ENCODE results near the gene MED13L. TPM values are rescaled to one million over a fixed set of nuclear protein-coding genes. Genes with fewer than 3 reads are reported as not detected.

The MED13L gene
- total RNA-seq, 1 donor: 180 TPM

DNA sequence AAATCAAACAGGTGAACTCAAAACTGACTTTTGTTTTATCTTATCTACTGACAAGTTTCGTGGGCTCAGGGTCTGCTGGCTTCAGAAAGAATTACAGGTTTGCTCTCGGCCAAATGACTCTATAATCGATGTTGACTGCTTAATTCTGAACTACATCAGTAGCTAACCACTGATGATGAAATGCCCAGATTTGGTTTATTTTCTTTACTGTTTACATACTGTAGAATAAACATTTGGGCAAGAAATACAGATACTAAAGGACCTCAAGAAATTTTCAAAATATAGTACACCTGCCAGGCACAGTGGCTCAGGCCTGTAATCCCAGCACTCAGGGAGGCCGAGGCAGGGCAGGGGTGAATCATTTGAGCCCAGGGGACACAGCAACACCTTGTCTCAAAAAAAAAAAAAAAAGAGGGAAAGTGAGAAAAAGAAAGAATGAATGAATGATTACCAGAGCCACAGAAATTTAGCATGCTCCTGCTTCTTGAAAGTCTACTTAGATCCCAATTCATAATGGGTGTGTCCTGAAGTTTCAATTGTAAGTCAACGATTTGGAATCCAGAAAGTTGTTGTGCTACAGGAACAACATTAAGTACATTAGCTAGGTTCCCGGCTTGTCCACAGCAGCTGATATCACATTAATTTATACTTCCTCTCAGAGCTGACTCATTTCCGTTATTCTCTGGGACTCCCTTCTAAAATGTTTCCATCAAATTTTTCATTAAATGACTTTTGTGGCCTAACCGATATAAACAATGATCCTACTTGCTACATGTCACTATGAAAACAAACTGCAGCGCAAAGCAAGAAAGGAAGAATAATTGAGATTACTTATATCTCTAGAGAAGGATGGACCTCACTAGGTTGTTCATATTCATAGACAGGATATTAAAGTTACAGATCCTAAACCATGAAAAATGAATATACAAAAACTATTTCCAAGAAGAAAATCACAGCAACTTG, 134.3 kb downstream of the MED13L start:
- TF ChIP-seq, protein P1, sequence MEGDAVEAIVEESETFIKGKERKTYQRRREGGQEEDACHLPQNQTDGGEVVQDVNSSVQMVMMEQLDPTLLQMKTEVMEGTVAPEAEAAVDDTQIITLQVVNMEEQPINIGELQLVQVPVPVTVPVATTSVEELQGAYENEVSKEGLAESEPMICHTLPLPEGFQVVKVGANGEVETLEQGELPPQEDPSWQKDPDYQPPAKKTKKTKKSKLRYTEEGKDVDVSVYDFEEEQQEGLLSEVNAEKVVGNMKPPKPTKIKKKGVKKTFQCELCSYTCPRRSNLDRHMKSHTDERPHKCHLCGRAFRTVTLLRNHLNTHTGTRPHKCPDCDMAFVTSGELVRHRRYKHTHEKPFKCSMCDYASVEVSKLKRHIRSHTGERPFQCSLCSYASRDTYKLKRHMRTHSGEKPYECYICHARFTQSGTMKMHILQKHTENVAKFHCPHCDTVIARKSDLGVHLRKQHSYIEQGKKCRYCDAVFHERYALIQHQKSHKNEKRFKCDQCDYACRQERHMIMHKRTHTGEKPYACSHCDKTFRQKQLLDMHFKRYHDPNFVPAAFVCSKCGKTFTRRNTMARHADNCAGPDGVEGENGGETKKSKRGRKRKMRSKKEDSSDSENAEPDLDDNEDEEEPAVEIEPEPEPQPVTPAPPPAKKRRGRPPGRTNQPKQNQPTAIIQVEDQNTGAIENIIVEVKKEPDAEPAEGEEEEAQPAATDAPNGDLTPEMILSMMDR (IDR thresholded peaks at IDR 0.05; ENCODE audit: insufficient read depth, low read length): no peak
- peak; percentile 81 for DNase-seq (ENCODE audit: low read depth)
- H3K4me3 ChIP-seq (ENCODE audit: low read depth, low read length): peak overlapping the region; percentile 11

GRCh38 chr12:116141833-116142162, 135.7 kb downstream of the MED13L start:
- DNase-seq (ENCODE audit: low read depth): no peak
- TF ChIP-seq, protein P1 (IDR thresholded peaks at IDR 0.05; ENCODE audit: insufficient read depth, low read length): no peak
- no peak overlapping the region for H3K4me3 ChIP-seq (ENCODE audit: low read depth, low read length)

DNA sequence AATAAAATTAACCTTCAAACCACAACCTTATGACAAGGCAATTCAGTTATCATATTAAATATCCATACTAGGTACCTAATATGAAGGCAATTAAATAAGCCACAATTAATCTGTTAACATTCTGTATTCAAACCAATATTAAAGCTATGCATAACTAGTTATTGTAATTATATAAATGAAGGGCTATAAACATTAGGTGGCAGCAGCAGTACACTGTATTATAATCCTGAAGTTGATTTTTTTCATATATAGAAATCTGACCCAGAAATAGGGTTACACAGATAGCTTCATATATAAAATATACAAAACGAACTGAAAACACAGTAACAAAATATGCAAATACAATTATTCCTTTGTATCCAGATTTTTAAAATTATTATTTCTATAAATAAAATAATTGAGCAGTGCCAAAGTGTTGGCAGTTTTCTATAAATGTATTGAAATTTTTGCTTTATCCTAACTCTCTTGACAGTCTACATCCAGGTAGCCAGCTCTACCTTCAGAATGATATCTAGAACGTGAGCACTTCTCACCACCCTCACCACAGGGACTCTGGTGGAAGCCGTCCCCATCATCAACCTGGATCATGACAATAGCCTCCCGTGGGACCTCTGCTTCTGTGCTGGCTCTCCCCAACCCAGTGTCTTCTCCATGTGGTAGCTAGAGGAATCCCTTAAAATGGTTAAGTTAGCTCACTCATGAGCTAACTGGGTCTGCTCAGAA, 136.2 kb downstream of the MED13L start:
- TF ChIP-seq, protein P1 (IDR thresholded peaks at IDR 0.05; ENCODE audit: insufficient read depth, low read length): no peak
- no peak for DNase-seq (ENCODE audit: low read depth)
- no peak overlapping the region for H3K4me3 ChIP-seq (ENCODE audit: low read depth, low read length)

DNA sequence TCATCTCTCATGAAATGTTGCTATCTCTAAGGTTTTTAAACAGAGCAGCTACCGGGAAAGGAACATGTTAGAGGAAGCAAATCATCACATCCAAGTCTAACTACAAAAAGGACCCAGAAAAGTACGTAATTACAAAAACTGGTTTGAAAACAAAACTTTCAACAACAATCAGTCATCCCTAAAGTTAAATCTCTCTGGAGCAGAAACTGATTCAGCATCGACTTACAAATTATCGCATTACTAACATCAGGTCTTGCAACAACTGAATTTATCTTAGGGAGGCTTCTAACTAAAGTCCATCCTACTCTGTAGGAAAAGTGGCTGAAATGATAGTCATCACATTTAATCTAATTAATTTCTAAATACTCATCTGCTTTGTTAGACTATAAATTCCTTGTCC, 137.0 kb downstream of the MED13L start:
- TF ChIP-seq, protein P1 (IDR thresholded peaks at IDR 0.05; ENCODE audit: insufficient read depth, low read length): no peak
- peak; percentile 33 for DNase-seq (ENCODE audit: low read depth)
- H3K4me3 ChIP-seq (ENCODE audit: low read depth, low read length): no peak overlapping the region

DNA sequence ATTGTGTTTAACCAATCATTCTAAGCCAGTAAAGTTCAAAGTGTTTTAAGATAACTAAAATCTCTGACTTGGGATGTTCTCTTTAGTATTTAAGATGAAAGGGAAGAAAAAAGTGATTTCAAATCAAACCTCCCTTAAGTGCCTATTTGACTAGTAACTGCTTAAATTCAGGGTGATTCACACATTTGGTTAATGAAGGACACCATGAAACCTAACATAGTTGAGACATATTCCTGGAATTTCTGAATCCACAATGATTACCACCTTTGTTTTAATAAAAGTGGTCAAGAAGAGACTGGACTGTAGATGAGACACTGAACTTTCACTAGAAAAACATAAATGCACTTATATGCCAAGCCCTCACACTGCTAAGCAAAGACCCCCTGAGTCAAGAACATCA, 138.7 kb downstream of the MED13L start:
- H3K4me3 ChIP-seq (ENCODE audit: low read depth, low read length): no peak overlapping the region
- DNase-seq (ENCODE audit: low read depth): no peak
- TF ChIP-seq, protein P1 (IDR thresholded peaks at IDR 0.05; ENCODE audit: insufficient read depth, low read length): no peak

DNA sequence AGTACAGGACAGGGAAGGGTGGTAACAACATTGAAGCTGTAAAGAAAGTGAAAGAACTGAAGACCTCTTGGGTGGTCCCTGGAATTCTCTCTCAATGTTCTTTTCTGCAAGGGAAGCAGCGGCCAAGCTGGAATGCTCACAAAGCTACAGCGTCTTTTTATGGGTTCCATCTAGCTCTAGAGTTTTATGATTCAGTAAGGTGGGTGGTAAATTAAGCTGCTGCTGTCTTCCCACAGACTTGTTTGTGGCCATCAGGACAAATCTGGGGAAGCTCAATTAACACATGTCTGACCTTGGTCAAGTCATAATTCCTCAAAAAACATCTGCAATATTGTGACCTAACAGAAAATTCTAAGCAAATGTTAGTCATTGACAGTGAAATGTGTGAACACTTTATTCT, 139.1 kb downstream of the MED13L start:
- TF ChIP-seq, protein P1 (IDR thresholded peaks at IDR 0.05; ENCODE audit: insufficient read depth, low read length): no peak
- DNase-seq (ENCODE audit: low read depth): no peak
- no peak overlapping the region for H3K4me3 ChIP-seq (ENCODE audit: low read depth, low read length)

All from fibroblast of the aortic adventitia (primary cell).